HG03135 (cell line): ENCODE data around the gene PPP2R2D.
"Not testable (repeated sequence)": the region's sequence is repeated elsewhere in the genome, so short reads cannot be mapped to it uniquely, and the experiment has no call there.

Experiments
- ATAC-seq: cut with Tn5 transposase; IDR thresholded peaks from one replicate; pipeline ENCODE4 v1.9.1; 2021; ENCODE audit warnings: mild to moderate bottlenecking, moderate library complexity; ENCODE audit not compliant: unreplicated experiment

PPP2R2D gene

DNA sequence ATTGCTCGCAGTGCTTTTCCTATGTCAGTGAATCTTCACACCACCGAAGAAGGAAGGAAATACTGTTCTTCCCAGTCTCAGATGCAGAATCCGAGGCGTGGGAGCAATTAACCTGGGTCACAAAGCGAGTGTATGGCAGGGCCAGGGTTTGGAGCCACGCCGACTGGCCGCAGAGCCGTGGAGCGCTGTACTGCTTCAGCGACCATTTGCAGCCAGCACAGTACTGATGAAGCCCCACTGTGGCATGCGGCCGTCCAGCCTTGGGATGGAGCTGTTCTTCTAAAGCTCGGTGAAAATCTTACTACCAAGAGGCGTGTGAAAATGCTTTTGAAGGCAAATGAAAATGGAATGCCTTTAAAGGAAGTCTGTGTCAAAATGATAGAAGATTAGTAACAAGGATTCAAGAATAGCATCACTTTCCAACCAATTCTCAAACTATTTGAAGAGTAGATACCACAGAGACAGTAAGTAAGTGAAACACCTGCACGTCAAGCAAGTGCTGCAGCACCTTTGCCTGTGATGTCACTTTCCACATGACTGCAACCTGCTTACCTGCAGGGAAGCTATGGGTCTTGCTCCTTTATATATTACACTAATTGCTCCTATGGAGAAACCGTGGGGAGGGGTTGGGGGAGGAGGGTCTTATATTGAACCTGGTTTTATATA, 4.9 kb downstream of the PPP2R2D start:
- no peak for ATAC-seq

DNA sequence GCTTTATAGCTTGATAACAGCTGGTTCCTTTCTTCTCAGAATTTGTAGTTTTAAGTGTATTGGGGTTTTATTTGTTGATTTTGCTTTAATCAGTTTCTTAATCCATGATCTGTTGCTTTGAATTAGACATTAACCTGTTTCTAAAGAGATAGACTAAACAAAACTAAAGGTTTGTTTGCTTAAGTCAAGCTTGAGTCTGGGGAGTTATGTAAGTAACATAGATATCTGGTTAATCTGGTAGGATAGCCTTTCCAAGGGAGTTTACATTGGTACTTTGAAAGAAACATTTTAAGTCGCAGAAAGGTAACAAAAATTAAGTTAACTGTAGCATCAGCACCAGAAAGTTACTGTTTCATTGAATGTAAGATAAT, 5.4 kb downstream of the PPP2R2D start:
- no peak for ATAC-seq

DNA sequence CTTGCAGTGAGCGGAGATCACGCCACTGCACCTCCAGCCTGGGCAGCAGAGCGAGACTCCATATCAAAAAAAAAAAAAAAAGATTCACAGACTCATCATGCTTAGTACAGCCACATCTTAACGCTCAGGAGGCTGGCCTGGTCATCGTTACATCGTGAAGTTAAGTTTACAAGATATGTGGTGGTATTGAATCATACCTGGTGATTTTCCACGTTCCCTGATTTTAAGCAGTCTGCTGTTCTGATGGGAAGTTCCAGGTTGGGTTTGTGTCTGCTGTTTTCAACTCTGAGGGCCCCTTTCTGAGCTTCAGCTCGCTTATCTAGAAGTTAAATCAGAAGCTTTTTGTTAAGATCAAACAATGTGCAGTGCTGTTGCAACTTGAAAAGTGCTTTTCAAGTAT, 6.9 kb downstream of the PPP2R2D start:
- no peak for ATAC-seq

DNA sequence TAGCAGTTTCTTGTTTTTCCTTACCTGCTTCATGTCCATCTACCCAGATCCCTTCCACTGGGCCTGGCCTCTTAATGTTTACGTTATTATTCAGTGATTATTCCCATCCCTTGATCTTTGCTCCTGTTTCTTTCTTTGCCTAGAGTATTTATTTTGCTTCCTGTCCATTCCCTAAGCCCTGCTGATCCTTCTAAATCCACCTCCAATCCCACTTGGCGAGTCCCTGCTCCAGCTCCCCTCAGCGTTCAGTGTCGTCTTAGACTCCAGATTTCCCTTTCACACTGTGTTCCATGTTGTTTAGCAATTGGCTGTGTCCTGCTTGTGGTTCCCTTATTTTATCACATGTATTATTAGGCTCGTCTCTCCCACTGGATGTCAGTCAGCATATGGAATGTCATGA, 7.3 kb downstream of the PPP2R2D start:
- no peak for ATAC-seq

DNA sequence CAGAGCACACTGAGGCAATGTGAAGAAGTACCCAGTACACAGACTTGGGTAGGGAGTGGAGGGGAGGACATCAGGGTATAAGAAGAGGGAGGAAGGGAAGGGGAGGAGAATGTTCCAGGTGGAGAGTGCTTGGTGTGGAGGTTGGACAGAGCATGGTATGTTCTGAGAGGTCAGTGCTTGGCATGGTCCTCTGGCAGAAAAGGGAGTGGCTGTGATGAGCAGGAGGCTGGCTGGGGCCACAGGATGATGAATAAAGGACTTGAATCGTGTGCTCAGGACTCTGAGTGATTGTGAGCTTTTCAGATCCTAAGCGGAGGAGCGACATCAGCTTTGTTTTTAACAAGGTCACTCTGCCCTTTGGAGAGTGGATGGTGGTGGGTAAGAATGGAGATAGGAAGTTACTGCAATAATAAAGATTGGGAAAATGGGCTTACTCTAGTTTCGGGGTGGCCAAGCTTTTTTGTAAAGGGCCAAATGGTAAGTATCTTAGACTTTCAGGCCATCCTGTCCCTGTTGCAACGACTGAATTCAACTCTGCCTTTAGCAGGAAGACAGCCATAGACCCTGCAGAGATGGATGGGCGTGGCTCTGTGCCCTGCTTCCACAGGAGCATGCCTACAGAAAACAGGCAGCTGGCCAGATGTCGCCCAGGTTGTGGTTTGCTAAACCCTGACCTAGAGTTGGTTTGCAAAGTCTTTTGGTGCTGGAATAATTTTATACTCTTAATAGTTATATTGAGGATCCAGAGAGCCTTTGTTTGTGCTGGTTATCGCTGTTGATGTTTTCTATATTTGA, 8.4 kb downstream of the PPP2R2D start:
- ATAC-seq = no peak

DNA sequence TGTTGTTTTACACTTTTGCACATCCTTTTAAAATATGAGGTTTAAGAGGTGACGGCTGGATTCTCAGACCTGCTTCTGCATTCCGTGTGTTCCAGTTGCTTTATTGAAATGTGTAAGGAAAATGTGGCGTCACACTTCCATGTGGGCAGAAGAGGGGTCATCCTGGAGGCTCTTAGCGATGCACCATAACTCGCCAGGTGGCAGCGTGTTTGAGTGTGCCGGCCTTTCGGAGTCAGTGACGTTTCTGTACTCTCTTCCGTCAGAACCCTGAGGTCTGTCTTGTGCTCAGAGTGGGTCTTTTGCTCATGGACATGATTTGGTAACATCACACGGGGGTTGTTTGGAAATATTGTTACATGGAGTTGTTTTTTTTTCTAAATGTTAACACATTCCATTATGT, 9.1 kb downstream of the PPP2R2D start:
- no peak for ATAC-seq

DNA sequence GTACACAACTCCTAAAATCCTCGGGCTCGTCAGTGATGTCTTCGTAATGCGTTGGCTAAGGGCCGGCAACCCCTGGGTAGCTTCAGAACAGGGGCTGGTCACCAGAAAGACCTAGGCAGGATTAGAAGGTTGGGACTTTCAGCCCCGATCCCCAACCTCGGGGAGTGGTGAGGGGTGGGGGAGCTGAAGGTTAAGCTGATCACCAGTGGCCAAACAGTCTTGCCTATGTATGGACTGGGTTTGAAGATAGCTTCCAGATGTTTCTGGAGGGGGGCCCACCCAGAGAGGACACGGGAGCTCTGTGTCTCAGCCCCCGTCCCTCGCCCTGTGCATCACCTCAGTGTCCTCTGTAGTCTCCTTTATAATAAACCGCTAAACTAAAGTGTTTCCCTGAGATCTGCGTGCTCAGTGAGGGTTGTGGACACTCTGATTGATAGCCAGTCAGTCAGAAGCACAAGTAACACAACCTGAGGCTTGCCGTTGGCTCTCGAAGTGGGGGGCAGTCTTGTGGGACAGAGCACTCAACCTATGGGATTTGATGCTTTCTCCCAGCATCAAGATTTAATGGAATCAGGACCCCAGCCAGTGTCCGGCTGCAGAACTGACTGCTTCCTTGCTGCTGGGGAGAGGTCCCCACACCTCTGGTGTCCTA, 10.0 kb downstream of the PPP2R2D start:
- no peak for ATAC-seq

DNA sequence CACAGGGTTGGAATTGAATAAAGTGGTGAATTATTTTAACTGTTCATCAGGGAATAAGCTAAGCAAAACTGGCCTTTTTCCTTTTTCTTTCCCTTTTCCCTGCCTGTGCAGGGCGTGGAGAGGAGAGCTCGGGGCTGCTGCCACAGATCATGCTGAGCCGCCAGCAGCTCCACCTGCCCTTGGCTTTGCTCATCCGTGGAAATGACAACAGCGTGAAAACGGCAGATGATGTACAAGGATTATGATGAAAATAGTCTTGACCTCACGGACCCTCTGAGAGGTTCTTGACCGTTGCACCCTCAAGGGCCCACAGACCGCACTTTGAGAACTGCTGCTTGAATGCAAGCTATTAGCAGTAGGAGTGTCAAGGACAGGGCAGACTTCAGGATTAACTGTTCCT, 10.6 kb downstream of the PPP2R2D start:
- ATAC-seq = no peak

DNA sequence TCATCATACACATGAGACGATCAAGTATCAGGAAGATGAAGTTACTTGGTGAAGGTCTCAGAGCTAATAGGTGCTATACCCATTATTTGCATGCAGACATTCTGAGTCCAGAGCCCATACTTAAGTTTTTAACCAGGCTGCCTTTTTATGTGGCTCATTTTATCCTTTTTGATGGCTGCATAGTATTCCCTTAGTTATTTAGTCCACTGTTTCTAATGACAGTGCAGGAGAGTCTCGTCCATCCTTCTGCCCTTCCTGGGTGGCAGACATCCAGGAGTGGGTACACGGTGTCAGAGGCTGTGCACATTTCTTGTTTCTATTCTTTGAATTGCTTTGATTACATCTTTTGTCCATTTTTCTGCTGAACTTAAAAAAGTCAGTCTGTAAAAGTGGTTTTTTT, 11.8 kb downstream of the PPP2R2D start:
- ATAC-seq = no peak

DNA sequence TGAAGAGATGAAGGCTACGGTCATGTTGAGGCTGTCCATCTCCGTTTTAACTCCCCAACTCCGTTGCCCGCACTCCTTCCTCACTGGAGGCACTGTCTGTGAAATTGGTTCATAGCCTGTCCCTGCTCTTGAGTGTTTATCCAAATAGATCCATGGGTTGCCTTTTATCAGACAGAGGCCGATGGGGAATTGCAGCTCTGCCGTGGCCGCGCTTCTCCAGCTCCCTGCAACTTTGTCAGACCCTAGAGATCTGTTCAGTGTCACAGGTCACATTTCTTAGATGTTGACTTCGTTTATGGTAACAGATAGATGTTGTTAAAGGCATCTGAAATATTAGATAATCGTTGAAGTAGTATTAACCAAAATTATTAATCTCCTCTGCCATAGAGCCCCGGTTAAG, 14.7 kb downstream of the PPP2R2D start:
- no peak for ATAC-seq

DNA sequence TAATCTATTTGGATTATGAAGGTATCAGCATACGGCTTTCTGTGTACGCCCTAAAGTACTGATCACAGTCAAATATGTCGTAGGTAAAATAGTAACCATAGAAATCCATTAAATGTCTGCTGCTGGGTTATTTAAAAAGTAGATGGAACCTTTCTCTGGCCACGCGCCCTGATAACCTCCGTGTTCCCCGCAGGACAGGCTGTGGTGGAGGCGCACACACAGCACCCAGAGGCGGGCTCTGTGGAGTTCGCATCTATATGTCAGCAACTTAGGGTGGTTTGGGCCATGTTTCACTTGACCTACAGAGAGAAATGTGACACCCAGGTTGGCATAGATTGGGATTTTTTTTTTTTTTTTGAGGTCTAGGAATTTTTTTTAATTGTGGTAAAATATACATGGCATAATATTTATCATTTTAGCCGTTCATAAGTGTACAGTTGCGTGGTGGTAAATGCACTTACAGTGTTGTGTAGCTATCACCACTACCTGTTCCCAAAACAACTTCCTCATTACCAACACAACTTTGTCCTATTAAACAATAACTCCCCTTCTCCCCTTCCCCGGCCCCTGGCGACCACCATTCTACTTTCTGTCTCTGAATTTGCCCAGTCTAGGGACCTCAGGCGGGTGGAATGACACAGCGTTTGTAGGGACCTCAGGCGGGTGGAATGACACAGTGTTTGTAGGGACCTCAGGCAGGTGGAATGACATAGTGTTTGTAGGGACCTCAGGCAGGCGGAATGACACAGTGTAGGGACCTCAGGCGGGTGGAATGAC, 15.4 kb downstream of the PPP2R2D start:
- ATAC-seq = no peak

DNA sequence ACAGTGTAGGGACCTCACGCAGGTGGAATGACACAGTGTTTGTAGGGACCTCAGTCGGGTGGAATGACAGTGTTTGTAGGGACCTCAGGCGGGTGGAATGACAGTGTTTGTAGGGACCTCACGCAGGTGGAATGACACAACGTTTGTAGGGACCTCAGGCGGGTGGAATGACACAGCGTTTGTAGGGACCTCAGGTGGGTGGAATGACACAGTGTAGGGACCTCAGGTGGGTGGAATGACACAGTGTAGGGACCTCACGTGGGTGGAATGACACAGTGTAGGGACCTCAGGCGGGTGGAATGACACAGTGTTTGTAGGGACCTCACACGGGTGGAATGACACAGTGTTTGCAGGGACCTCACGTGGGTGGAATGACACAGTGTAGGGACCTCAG, 16.0 kb downstream of the PPP2R2D start:
- not testable (repeated sequence) for ATAC-seq

DNA sequence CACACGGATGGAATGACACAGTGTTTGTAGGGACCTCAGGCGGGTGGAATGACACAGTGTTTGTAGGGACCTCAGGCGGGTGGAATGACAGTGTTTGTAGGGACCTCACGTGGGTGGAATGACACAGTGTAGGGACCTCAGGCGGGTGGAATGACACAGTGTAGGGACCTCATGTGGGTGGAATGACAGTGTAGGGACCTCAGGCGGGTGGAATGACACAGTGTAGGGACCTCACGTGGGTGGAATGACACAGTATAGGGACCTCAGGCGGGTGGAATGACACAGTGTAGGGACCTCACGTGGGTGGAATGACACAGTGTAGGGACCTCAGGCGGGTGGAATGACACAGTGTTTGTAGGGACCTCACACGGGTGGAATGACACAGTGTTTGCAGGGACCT, 16.7 kb downstream of the PPP2R2D start:
- ATAC-seq = not testable (repeated sequence)

DNA sequence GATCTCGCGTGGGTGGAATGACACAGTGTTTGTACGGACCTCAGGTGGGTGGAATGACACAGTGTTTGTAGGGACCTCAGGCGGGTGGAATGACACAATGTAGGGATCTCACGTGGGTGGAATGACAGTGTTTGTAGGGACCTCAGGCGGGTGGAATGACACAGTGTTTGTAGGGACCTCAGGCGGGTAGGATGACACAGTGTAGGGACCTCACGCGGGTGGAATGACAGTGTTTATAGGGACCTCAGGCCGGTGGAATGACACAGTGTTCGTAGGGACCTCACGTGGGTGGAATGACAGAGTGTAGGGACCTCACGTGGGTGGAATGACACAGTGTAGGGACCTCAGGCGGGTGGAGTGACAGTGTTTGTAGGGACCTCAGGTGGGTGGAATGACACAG, 18.7 kb downstream of the PPP2R2D start:
- not testable (repeated sequence) for ATAC-seq

DNA sequence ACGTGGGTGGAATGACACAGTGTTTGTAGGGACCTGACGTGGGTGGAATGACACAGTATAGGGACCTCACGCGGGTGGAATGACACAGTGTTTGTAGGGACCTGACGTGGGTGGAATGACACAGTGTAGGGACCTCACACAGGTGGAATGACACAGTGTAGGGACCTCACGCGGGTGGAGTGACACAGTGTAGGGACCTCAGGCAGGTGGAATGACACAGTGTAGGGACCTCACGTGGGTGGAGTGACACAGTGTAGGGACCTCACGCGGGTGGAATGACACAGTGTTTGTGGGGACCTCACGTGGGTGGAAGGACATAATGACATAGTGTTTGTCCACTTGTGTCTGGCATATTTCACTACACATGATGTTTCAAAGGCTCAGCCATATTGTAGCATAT, 19.3 kb downstream of the PPP2R2D start:
- no peak for ATAC-seq

DNA sequence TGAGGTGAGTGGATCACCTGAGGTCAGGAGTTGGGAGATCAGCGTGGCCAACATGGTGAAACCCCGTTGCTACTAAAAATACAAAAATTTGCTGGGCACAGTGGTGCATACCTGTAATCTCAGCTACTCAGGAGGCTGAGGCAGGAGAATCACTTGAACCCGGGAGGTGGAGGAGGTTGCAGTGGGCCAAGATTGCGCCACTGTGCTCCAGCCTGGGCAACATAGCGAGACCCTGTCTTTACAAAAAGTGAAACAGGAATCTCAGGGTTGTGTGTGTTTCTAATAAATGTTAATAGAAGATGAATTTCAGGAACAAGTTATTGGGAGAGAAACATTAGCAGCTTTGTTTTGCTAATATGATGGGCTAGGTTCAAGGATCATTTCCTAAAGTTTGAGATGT, 19.9 kb downstream of the PPP2R2D start:
- ATAC-seq = no peak

DNA sequence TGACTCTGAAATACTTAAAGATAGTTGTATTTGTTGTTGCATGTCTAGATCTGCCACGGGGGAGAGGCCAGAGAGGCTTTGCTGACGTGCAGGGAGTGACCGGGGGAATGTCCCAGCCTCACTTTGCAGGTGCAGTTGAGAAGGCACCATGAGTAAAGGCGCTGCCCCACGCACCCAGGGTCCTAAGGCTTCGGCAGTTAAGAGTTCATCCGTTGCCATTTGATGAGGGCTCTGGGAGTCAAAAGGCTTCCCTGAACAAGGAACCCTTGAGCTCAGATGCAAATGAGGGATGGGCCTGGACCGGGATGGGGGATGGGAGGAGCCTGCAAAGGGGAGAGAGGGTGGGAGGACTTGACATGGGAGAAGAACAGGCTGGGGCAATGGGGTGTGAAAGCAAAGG, 20.4 kb downstream of the PPP2R2D start:
- ATAC-seq = no peak

DNA sequence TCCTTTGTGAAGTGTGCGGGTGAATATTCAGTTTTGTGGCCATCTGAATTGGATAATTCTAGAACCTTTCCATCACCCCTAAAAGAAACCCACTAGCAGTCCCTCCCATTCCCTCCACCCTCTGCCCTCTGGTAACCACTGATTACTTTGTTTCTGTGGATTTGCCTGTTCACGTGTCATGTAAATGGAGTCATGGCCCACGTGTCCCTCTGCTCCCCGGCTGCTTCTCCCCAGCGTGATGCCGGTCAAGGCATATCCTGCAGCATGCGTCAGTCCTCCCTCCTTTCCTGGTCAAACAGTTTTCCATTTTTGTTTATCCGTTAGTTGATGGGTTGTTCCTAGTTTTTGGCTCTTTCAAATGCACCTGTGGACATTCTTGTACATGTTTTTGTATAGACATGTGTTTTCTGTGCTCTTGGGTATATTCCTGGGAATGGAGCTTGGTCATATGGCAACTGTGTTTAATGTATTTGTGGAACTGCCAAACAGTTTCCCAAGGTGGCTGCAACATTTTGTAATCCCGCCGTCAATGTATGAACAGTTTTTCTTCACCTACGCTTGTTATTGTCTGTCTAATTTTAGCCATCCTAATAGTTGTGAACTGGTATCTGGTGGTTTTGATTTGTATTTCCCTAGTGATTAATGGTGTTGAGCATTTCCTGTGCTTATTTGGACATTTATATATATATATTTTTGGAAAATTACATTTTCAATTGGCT, 22.4 kb downstream of the PPP2R2D start:
- no peak for ATAC-seq

DNA sequence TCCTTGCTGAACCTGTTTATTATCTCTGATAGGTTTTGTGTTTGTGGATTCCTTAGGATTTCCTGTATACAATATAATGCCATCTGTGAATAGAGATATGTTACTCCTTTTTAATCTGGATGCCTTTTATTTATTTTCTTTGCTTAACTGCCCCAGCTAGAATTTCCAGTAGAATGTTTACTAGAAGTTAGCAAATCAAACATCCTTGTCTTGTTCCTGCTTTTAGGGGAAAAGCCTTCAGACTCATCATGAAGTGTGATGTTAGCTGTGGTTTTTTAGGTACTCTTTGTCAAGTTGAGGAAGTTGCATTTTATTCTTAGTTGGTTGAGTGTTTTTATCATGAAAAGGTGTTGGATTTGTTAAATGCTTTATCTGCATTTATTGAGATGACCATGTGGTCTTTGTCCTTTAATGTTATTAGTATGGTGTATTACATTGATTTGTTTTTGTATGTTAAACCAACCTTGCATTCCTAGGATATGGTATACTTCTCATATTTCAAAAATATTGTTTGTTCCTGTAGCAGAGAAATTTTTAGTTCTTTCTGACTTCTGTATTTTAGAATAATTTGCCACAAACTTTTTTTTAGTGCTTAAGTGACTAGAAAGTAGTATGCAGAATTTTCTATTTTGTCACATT, 24.3 kb downstream of the PPP2R2D start:
- ATAC-seq = no peak

DNA sequence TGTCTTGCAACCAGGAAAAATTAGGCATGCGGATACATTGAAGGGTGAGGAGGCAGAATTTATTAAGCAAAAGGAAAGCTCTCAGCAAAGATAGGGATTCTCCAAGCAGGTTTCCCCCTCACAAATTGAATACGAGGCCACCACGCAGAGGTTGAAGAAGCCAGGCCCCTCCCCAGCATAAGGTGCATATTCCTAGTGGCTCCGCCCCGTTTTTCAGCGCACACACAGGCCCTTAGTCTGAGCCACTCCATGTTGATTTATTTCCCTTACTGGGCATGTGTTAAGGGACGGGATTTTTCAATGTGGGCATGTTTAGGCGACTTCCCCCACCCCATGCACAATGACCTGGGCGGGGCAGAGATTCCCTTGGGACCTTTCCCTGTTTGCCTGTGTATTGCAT, 24.9 kb downstream of the PPP2R2D start:
- no peak for ATAC-seq
